Ureter (tissue), 1 donor: Measurements from ENCODE around the gene DIP2B. TPM values are rescaled to one million over a fixed set of nuclear protein-coding genes. Genes with fewer than 3 reads are reported as not detected.
"Not testable (repeated sequence)": the region's sequence is repeated elsewhere in the genome, so short reads cannot be mapped to it uniquely, and the experiment has no call there.

Experiments used
- DNase-seq: peaks from one replicate; pipeline ENCODE4 v3.0.0-alpha.2; 2020; ENCODE audit warnings: low spot score
- total RNA-seq: library from RNA; stranded (reverse); gene quantifications from one replicate; pipeline ENCODE4 v1.2.4, GENCODE V29; 2023
- donor health status: DM: yes; HTN: yes; CAD: no.

The DIP2B gene
- total RNA-seq, 1 donor from 2014 or later, result 27.0 TPM

GRCh38 chr12:50550530-50551223 lies 45.9 kb downstream of the DIP2B start:
- DNase-seq, result peak; percentile 61

GRCh38 chr12:50551866-50552265 lies 47.1 kb downstream of the DIP2B start:
- no peak for DNase-seq

DNA sequence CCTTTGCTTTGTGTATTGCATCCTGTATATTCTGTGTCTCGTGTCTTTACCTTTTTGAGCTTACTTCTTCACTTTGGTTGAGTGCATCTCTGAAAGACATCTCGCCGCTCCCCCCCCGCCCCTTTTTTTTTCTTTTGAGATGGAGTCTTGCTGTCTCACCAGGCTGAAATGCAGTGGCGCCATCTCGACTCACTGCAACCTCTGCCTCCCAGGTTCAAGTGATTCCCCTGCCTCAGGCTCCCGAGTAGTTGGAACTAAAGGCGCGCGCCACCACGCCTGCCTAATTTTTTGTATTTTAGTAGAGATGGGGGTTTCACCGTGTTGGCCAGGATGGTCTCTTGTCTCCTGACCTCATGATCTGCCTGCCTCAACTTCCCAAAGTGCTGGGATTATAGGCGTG lies 49.9 kb downstream of the DIP2B start:
- DNase-seq, result no peak

DNA sequence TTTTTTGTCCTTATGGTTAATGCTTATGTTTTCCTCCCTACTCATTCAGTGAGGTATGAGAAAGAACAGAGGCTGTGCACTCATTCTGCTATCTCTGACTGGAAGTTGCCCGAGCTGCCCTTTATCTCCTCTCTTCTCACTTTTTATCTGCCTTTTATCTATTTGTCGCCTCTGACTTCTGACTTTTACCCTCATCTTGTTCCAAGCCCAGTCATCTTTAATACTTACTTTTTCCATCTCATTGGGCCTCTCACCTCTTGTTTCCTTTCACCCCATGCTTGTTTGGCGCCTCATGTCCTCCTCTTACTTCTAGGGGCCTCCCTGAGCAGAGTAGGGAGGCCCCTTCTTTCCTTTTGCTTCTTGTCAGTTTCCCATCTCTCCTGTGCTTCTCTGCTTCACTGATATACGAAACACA lies 50.7 kb downstream of the DIP2B start:
- DNase-seq, result no peak

- no peak for DNase-seq
Measured at GRCh38 chr12:50556273-50556672, 51.5 kb downstream of the DIP2B start.

DNA sequence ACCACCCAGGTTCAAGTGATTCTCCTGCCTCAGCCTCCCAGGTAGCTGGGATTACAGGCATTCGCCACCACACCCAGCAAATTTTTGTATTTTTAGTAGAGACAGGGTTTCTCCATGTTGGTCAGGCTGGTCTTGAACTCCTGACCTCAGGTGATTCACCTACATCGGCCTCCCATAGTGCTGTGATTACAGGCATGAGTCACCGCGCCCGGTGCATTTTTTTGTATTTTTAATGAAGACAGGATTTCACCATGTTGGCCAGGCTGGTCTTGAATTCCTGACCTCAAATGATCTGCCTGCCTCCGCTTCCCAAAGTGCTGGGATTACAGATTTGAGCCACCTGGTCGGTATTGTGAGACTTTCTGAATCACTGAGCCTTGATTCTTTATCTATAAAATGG lies 52.0 kb downstream of the DIP2B start:
- DNase-seq, result not testable (repeated sequence)

DNA sequence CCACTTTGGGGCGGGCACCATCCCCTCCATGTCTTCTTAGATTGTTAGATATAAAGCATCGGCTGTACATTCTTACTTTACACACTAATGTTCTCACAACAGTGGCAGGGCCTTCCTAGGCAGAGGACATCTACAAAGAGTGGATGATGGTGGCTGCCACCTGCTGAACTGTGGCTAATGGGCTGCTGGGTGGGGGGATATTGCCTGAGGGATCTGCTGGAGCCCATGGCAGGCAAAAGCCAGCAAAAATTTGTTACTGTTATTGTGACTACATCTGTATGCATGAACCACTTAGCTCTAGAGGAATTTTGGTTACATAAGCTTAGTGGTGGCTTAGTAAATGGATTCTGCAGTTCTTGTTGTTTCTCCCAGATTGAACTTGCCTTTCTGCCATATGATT lies 52.6 kb downstream of the DIP2B start:
- no peak for DNase-seq

GRCh38 chr12:50558970-50559369 lies 54.2 kb downstream of the DIP2B start:
- no peak for DNase-seq

GRCh38 chr12:50562520-50563433 lies 58.0 kb downstream of the DIP2B start:
- DNase-seq, result no peak

DNA sequence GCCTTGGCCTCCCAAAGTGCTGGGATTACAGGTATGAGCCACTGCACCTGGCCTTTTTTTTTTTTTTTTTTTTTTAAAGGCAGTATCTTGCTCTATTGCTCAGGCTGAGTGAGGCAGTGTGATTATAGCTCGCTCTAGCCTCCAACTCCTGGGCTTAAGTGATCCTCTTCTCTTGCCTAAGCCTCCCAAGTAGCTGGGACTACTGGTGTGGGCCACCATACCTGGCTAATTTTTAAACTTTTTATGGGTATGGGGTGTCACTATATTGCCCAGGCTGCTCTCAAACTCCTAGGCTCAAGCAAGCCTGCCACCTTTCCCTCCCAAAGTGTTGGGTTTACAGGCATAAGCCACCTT lies 58.6 kb downstream of the DIP2B start:
- no peak for DNase-seq

- no peak for DNase-seq
Measured at GRCh38 chr12:50564237-50564947, 59.6 kb downstream of the DIP2B start.

GRCh38 chr12:50564948-50565297 lies 60.1 kb downstream of the DIP2B start:
- DNase-seq, result no peak

DNA sequence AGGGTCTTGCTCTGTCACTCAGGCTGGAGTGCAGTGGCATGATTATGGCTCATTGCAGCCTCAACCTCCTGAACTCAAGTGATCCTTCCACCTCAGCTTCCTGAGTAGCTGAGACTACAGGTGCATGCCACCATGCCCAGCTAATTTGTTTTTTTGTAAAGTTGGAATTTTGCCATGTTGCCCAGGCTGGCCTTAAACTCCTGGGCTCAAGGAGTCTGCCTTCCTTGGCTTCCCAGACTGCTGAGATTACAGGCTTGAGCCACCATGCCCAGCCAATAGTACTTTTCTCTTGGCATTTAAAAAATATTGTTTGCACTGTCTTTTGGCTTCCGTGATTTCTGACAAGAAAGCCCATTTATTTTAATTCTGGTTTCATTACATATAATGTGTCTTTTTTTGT lies 61.3 kb downstream of the DIP2B start:
- DNase-seq, result no peak

- DNase-seq, result no peak
Measured at GRCh38 chr12:50567926-50568325, 63.1 kb downstream of the DIP2B start.

DNA sequence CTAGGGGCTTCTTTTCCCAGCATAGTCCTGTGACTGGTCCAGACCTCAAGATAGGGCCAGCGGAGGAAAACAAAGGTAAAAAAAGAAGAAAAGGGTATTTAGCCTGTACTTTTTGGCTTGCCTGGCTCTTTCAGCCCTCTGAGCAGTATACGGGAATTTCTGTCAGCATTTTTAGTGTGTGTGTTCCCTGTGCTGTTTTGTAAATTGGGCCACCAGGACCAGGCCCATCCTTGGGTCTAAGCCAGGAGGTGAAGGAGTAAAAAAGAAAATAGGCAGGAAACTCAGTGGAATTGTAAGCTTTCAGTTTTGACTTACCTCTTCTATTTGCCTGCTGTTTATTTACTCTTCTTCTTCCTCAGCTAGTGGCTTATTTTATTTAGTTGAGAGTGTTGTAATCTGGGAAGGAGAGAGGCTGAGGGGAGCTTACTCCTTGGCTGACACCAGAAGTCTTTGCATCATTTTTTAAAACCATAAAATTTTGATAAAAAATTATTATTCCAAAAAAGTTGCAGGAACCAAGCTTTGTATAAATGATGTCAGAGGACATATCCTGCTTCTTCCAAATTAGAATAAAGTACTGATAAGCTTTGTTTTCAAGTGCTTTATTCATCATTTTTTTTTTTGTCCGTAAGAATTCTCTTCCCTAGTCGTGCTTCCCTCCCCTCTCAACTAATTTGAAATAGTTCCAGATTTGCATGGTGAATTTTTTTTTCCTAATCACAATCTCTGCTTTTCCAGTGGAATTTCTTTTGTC lies 63.7 kb downstream of the DIP2B start:
- DNase-seq, result no peak

DNA sequence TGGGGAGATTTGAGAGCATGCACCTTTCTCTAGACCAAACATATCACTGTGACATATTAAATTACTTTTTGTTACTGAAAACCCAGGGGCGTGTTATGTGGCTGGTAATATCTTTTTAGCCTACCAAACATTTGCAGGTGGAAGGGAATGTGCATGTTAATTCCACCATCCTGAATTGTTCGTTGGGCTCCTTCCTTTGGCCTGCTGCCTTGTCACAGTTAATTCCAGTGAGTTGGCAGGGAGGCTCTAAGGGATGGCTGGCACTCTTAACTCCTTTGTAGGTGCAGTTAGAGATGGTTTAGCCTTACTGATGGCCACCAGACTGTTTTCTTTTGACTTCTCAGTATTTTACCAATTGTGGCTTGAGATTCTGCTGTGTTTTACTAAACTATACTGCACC lies 64.5 kb downstream of the DIP2B start:
- no peak for DNase-seq

DNA sequence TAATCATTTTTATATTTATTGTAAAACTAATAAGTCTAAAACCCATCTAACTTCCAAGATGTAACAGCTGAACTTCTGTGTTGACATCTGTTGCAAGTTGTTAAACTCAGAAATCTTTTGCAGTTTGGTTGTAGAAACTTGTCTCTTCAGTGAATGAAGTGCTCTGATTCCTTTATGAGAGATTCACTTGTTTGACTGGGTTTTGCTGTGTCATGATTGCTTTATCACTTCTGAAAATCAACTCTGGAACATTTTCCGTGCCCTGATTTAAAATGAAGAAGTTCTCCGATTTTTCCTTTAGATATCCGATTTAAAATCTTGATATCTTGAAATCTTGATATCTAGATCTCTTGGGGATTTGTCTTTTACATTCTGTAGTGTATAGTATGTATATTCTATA lies 65.1 kb downstream of the DIP2B start:
- DNase-seq, result no peak

- no peak for DNase-seq
Measured at GRCh38 chr12:50571786-50572185, 67.0 kb downstream of the DIP2B start.

DNA sequence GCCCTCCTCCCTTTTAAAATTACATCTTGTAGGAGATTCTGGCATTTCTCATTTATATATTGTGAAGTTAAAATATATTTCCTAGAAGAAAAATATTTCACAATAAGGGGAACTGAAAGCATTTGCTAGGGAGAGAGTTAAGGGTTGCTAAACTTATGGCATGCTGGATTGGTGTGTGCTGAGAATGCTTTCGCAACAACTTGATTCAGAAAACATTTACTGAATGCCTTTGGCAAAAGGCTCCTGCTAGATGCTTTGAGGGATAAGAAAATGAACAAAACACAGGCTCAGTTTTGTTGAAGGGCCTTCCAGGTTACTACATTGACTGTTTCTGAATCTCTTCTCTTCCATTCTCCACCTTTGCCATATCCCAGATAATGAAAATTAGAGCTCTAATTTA lies 67.5 kb downstream of the DIP2B start:
- DNase-seq, result no peak

- DNase-seq, result no peak
Measured at GRCh38 chr12:50572760-50573159, 68.0 kb downstream of the DIP2B start.

- no peak for DNase-seq
Measured at GRCh38 chr12:50573271-50573670, 68.5 kb downstream of the DIP2B start.
